Natural killer cell (primary cell): ENCODE results near the gene AXIN2. TPM values are rescaled to one million over a fixed set of nuclear protein-coding genes. Genes with fewer than 3 reads are reported as not detected.

ENCODE experiments used
- ATAC-seq, 3 donors: fragments of 150-1000 bp in 2 of 3; fragments of 200-7000 bp in 1 of 3; cut with Tn5 transposase; 1 replicate in 1 of 3; 2 replicates in 2 of 3; pipeline ENCODE4 v1.10.0; 2021; ENCODE audit warnings: mild to moderate bottlenecking in 2 of 3, moderate library complexity in 2 of 3
- DNase-seq, 2 donors: peaks; one replicate each; pipeline versions ENCODE4 v3.0.0 to v3.0.0-alpha.2; 2013 to 2021; ENCODE audit warnings: mixed read lengths in 1 of 2
- H3K27ac ChIP-seq: one replicate; pipeline ENCODE4 v1.5.1; 2013; ENCODE audit warnings: mild to moderate bottlenecking, low read length
- H3K27me3 ChIP-seq: one replicate; pipeline ENCODE4 v1.6.1; 2013; ENCODE audit warnings: low read length; ENCODE audit not compliant: control insufficient read depth, insufficient read depth
- H3K36me3 ChIP-seq: one replicate; pipeline ENCODE4 v1.6.1; 2013; ENCODE audit warnings: low read length; ENCODE audit not compliant: control insufficient read depth, insufficient read depth
- H3K4me1 ChIP-seq: one replicate; pipeline ENCODE4 v1.6.1; 2013; ENCODE audit warnings: low read length; ENCODE audit not compliant: control insufficient read depth, insufficient read depth
- H3K4me3 ChIP-seq: one replicate; pipeline ENCODE4 v1.5.1; 2013; ENCODE audit warnings: low read length
- H3K9me3 ChIP-seq: one replicate; pipeline ENCODE4 v1.6.1; 2013; ENCODE audit warnings: low read length; ENCODE audit not compliant: control insufficient read depth, insufficient read depth
- H3K27ac Mint-ChIP-seq, 2 donors: one replicate each; pipeline ENCODE4 v1.8.0; 2022; ENCODE audit warnings: mild to moderate bottlenecking in 2 of 2, mixed read lengths in 2 of 2, moderate library complexity in 1 of 2
- H3K27me3 Mint-ChIP-seq, 2 donors: one replicate each; pipeline ENCODE4 v1.8.0; 2022; ENCODE audit warnings: low read depth in 2 of 2, mixed read lengths in 2 of 2
- H3K36me3 Mint-ChIP-seq: one replicate; pipeline ENCODE4 v1.8.0; 2022; ENCODE audit warnings: mixed read lengths
- H3K4me1 Mint-ChIP-seq, 2 donors: one replicate each; pipeline ENCODE4 v1.8.0; 2022; ENCODE audit warnings: mixed read lengths in 2 of 2
- H3K4me3 Mint-ChIP-seq: one replicate; pipeline ENCODE4 v1.8.0; 2022; ENCODE audit warnings: mild to moderate bottlenecking, moderate library complexity, mixed read lengths
- H3K9me3 Mint-ChIP-seq, 2 donors: one replicate each; pipeline ENCODE4 v1.8.0; 2022; ENCODE audit warnings: mixed read lengths in 2 of 2
- WGBS: methylation state at CpG from one replicate; pipeline ENCODE4 v1.1.7; 2013; ENCODE audit warnings: missing lambda C conversion rate; ENCODE audit not compliant: insufficient coverage; 5-methylcytosine and 5-hydroxymethylcytosine counted together
- intact Hi-C: fragments of 100-400 bp; cut with micrococcal nuclease; formaldehyde crosslinking; loops from one replicate; pipeline ENCODE4 v1.14.2; 2022
- total RNA-seq, 4 donors: library from RNA; stranded (reverse); fragments of 120-200 nt in 1 of 4; gene quantifications; one replicate each; pipeline versions ENCODE4 v1.2.3 to v1.2.4, GENCODE V29; 2013 to 2022
- TF ChIP-seq, protein P1 (sequence below): fragments of 200-600 bp; IDR thresholded peaks from one replicate; pipeline ENCODE4 v1.8.0; 2022; ENCODE audit warnings: antibody characterized with exemption

AXIN2 gene
- total RNA-seq, 3 donors from 2014 or later (not counting 1 experiment from before 2014, with no cell fraction given), result 1.3 to 4.1 (median 1.7) TPM

DNA sequence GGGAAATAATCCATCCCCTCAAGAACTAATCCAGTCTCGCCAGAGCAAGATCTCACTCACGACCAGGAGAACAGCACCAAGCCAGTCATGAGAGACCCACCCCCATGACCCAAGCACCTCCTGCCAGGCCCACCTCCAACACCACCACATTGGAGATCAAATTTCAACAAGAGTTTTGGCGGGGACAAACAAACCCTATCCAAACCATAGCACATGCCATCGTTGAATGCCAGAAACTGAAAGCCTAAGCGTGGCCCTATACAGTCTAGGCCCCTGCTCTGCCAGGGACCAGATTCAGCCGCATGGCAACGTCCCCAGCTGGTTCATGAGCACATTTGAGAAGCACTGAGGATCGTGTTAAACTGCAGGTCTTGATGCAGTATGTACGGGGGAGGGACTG, 57.3 kb downstream of the AXIN2 start:
- Mint-ChIP-seq H3K9me3 (no peaks in the 10 kb centered on the region), H3K4me3 (no peak overlapping the region), H3K27ac (no peak overlapping the region), H3K27me3 (peaks cover 5 to 12% of the 10 kb centered on the region in 2 donors), H3K4me1 (no peaks in the 10 kb centered on the region), H3K36me3 (no peaks in the 10 kb centered on the region)
- no peaks in the 10 kb centered on the region for H3K27me3 ChIP-seq
- intact Hi-C loops, result no loop called here
- DNase-seq, result no peak
- WGBS, result 84% methylated on average over 9 of the region's 9 CpGs
- no peaks in the 10 kb centered on the region for H3K36me3 ChIP-seq
- H3K4me1 ChIP-seq, result no peaks in the 10 kb centered on the region
- no peak overlapping the region for H3K27ac ChIP-seq
- no peak overlapping the region for H3K4me3 ChIP-seq
- TF ChIP-seq, protein P1, sequence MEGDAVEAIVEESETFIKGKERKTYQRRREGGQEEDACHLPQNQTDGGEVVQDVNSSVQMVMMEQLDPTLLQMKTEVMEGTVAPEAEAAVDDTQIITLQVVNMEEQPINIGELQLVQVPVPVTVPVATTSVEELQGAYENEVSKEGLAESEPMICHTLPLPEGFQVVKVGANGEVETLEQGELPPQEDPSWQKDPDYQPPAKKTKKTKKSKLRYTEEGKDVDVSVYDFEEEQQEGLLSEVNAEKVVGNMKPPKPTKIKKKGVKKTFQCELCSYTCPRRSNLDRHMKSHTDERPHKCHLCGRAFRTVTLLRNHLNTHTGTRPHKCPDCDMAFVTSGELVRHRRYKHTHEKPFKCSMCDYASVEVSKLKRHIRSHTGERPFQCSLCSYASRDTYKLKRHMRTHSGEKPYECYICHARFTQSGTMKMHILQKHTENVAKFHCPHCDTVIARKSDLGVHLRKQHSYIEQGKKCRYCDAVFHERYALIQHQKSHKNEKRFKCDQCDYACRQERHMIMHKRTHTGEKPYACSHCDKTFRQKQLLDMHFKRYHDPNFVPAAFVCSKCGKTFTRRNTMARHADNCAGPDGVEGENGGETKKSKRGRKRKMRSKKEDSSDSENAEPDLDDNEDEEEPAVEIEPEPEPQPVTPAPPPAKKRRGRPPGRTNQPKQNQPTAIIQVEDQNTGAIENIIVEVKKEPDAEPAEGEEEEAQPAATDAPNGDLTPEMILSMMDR, result no peak
- H3K9me3 ChIP-seq, result peaks cover 2% of the 10 kb centered on the region
- ATAC-seq, result no peak

DNA sequence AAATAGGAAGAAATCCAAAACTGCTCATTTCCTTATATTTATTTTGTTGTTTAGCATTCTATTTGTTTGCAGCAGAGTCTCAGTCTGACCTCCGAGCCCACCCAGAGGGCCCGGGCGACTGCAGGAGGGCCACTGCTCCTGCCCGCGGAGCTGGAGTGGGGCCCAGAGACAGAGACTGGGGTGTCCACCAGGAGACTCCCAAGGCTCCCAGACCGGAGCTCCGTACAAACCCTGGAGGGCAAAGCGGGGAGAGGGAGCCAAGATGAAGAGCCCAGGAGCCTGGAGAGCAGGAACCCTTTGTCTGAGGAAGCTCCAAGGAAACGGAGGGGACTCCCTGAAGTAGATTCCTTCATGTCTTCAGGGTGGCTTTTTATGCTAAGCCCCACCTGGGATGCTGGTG, 57.9 kb downstream of the AXIN2 start:
- Histone ChIP-seq H3K36me3 (no peaks in the 10 kb centered on the region), H3K4me1 (no peaks in the 10 kb centered on the region), H3K4me3 (no peak overlapping the region), H3K27me3 (no peaks in the 10 kb centered on the region), H3K27ac (no peak overlapping the region), H3K9me3 (peaks cover 2% of the 10 kb centered on the region)
- ATAC-seq, result no peak
- Mint-ChIP-seq H3K9me3 (no peaks in the 10 kb centered on the region), H3K27me3 (peaks cover 5 to 12% of the 10 kb centered on the region in 2 donors), H3K4me3 (no peak overlapping the region), H3K36me3 (no peaks in the 10 kb centered on the region), H3K27ac (no peak overlapping the region), H3K4me1 (no peaks in the 10 kb centered on the region)
- no peak for DNase-seq
- WGBS, result 88% methylated on average over 9 of the region's 9 CpGs
- TF ChIP-seq, protein P1, result no peak
- intact Hi-C loops, result no loop called here

- Mint-ChIP-seq H3K9me3 (no peaks in the 10 kb centered on the region), H3K4me3 (no peak overlapping the region), H3K4me1 (no peaks in the 10 kb centered on the region), H3K27ac (no peak overlapping the region), H3K36me3 (no peaks in the 10 kb centered on the region), H3K27me3 (peaks cover 15 to 35% of the 10 kb centered on the region in 2 donors)
- intact Hi-C loops, result no loop called here
- H3K27ac ChIP-seq, result no peak overlapping the region
- H3K9me3 ChIP-seq, result peaks cover 2% of the 10 kb centered on the region
- ATAC-seq (no peak), DNase-seq (no peak)
- no peak overlapping the region for H3K4me3 ChIP-seq
- H3K27me3 ChIP-seq, result peaks cover 2% of the 10 kb centered on the region
- TF ChIP-seq, protein P1, result no peak
- H3K4me1 ChIP-seq, result peaks cover 5% of the 10 kb centered on the region
- H3K36me3 ChIP-seq, result no peaks in the 10 kb centered on the region
- 82% methylated on average over 4 of the region's 4 CpGs for WGBS
These were observed 62.6 kb downstream of the AXIN2 start for GRCh38 chr17:65498816-65499215.

DNA sequence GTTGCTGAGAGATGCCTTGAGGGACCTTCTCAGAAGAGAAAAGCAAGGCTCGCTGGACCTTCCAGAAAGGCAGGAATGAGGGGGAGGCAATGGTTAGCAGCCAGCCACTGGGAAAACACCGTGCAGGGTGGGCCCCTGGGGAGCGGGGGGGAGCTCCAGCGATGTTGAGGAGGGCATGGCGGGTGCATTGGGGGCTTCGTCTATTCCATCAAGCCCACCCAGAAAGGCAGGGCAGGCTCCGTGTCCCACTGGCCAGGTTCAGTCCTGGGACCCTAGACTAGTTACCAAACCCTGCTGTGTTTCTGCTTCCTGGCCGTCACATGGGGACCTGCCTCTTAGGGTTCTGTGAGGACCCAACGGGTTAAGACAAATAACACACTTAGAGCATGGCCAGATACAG, 64.6 kb downstream of the AXIN2 start:
- no peaks in the 10 kb centered on the region for H3K36me3 Mint-ChIP-seq

More for the DNA sequence above, 64.6 kb downstream of the AXIN2 start:
- Histone ChIP-seq H3K4me1 (peaks cover 5% of the 10 kb centered on the region), H3K27me3 (peaks cover 2% of the 10 kb centered on the region), H3K9me3 (peaks cover 2% of the 10 kb centered on the region), H3K4me3 (no peak overlapping the region), H3K36me3 (no peaks in the 10 kb centered on the region), H3K27ac (no peak overlapping the region)
- intact Hi-C loops, result no loop called here
- no peak for DNase-seq
- 88% methylated on average over 9 of the region's 9 CpGs for WGBS
- H3K4me1 Mint-ChIP-seq, result no peaks in the 10 kb centered on the region
- no peaks in the 10 kb centered on the region for H3K9me3 Mint-ChIP-seq
- no peak overlapping the region for H3K27ac Mint-ChIP-seq
- TF ChIP-seq, protein P1, result no peak
- ATAC-seq, result no peak
- H3K4me3 Mint-ChIP-seq, result no peak overlapping the region
- peaks cover 15 to 35% of the 10 kb centered on the region in 2 donors for H3K27me3 Mint-ChIP-seq
